Left ventricle myocardium inferior (tissue), 1 donor: Measurements from ENCODE around the gene SLC22A7. TPM values are rescaled to one million over a fixed set of nuclear protein-coding genes. Genes with fewer than 3 reads are reported as not detected.

ENCODE experiments used
- DNase-seq: peaks from one replicate; pipeline ENCODE4 v3.0.0-alpha.2; 2020
- H3K27ac ChIP-seq: fragments of 200-600 bp; replicated peaks from 2 replicates; pipeline ENCODE4 v1.8.0; 2021
- H3K27me3 ChIP-seq: fragments of 200-600 bp; 2 replicates; pipeline ENCODE4 v1.8.0; 2021; ENCODE audit warnings: low read depth
- H3K36me3 ChIP-seq: fragments of 200-600 bp; 2 replicates; pipeline ENCODE4 v1.8.0; 2021
- H3K4me1 ChIP-seq: fragments of 200-600 bp; 2 replicates; pipeline ENCODE4 v1.8.0; 2021
- H3K4me3 ChIP-seq: fragments of 200-600 bp; 2 replicates; pipeline ENCODE4 v1.8.0; 2021; ENCODE audit warnings: mild to moderate bottlenecking, moderate library complexity
- H3K9me3 ChIP-seq: fragments of 200-600 bp; replicated peaks from 2 replicates; pipeline ENCODE4 v1.8.0; 2021
- CTCF ChIP-seq: fragments of 200-600 bp; IDR thresholded peaks from 2 replicates; pipeline ENCODE4 v1.8.0; 2021; ENCODE audit warnings: antibody characterized with exemption, mild to moderate bottlenecking, borderline replicate concordance
- intact Hi-C: fragments of 100-400 bp; cut with micrococcal nuclease; formaldehyde crosslinking; loops from one replicate; pipeline ENCODE4 v1.11.0; 2022
- total RNA-seq: library from RNA; stranded (reverse); fragmentation: NEBNext Ultra II Directional; extraction: Animal tissue kit (Norgen Biotek cat#: 25700); gene quantifications from one replicate; pipeline ENCODE4 v1.2.1, GENCODE V29; 2021
- donor health status: DM: no; HTN: yes; CAD: no; lungs with severe emphysema.

Gene SLC22A7
- total RNA-seq, 1 donor from 2014 or later, result not detected

GRCh38 chr6:43282636-43283513 is 15.2 kb upstream of the SLC22A7 start:
- Histone ChIP-seq H3K36me3 (no peaks in the 10 kb centered on the region), H3K27ac (no peak overlapping the region), H3K4me3 (no peak overlapping the region), H3K4me1 (no peaks in the 10 kb centered on the region), H3K9me3 (no peaks in the 10 kb centered on the region), H3K27me3 (peaks cover 45% of the 10 kb centered on the region)
- intact Hi-C loops, result no loop called here
- no peak for DNase-seq
- TF ChIP-seq CTCF, result no peak

GRCh38 chr6:43283514-43283901 is 14.6 kb upstream of the SLC22A7 start:
- Histone ChIP-seq H3K9me3 (no peaks in the 10 kb centered on the region), H3K4me3 (no peak overlapping the region), H3K4me1 (no peaks in the 10 kb centered on the region), H3K27me3 (peaks cover 45% of the 10 kb centered on the region), H3K36me3 (no peaks in the 10 kb centered on the region), H3K27ac (no peak overlapping the region)
- intact Hi-C loops, result no loop called here
- DNase-seq, result no peak
- TF ChIP-seq CTCF, result no peak

- DNase-seq, result no peak
- Histone ChIP-seq H3K4me1 (no peaks in the 10 kb centered on the region), H3K9me3 (no peaks in the 10 kb centered on the region), H3K27me3 (peaks cover 42% of the 10 kb centered on the region), H3K36me3 (no peaks in the 10 kb centered on the region), H3K4me3 (no peak overlapping the region), H3K27ac (no peak overlapping the region)
- TF ChIP-seq CTCF, result no peak
- intact Hi-C loops, result no loop called here
These were observed 14.2 kb upstream of the SLC22A7 start for GRCh38 chr6:43283905-43284304.

GRCh38 chr6:43284991-43285781 is 12.9 kb upstream of the SLC22A7 start:
- Histone ChIP-seq H3K27me3 (peaks cover 41% of the 10 kb centered on the region), H3K36me3 (no peaks in the 10 kb centered on the region), H3K4me1 (no peaks in the 10 kb centered on the region), H3K4me3 (peak overlapping the region; percentile 55), H3K27ac (no peak overlapping the region), H3K9me3 (no peaks in the 10 kb centered on the region)
- TF ChIP-seq CTCF, result no peak
- intact Hi-C loops, result no loop called here
- DNase-seq, result no peak

- no peak for TF ChIP-seq CTCF
- no peak overlapping the region for H3K4me3 ChIP-seq
- H3K27ac ChIP-seq, result no peak overlapping the region
- no peaks in the 10 kb centered on the region for H3K36me3 ChIP-seq
- peaks cover 41% of the 10 kb centered on the region for H3K27me3 ChIP-seq
- no peaks in the 10 kb centered on the region for H3K9me3 ChIP-seq
- H3K4me1 ChIP-seq, result no peaks in the 10 kb centered on the region
- intact Hi-C loops, result no loop called here
- DNase-seq, result no peak
These were observed 12.2 kb upstream of the SLC22A7 start for GRCh38 chr6:43285832-43286231.
